Progenitor cell of endocrine pancreas (in vitro differentiated cells): Measurements from ENCODE around the gene TBC1D1. TPM values are rescaled to one million over a fixed set of nuclear protein-coding genes. Genes with fewer than 3 reads are reported as not detected.

Experiments
- DNase-seq: peaks from one replicate; pipeline ENCODE4 v3.0.0; 2021; ENCODE audit warnings: low spot score; ENCODE audit not compliant: unreplicated experiment
- H3K27ac Mint-ChIP-seq: 2 replicates; pipeline ENCODE4 v1.8.0; 2021; ENCODE audit warnings: mild to moderate bottlenecking, moderate library complexity, mixed read lengths
- H3K27me3 Mint-ChIP-seq: 2 replicates; pipeline ENCODE4 v1.8.0; 2021; ENCODE audit warnings: mixed read lengths
- H3K36me3 Mint-ChIP-seq: 2 replicates; pipeline ENCODE4 v1.8.0; 2022; ENCODE audit warnings: mixed read lengths; ENCODE audit not compliant: insufficient read depth
- H3K4me1 Mint-ChIP-seq: 2 replicates; pipeline ENCODE4 v1.8.0; 2021; ENCODE audit warnings: low read depth, mixed read lengths
- H3K4me3 Mint-ChIP-seq: 2 replicates; pipeline ENCODE4 v1.8.0; 2021; ENCODE audit warnings: low read depth, mild to moderate bottlenecking, moderate library complexity, mixed read lengths
- H3K9me3 Mint-ChIP-seq: 2 replicates; pipeline ENCODE4 v1.8.0; 2021; ENCODE audit warnings: low read depth, mixed read lengths
- CTCF ChIP-seq: fragments of 200-600 bp; sonication (generic); IDR thresholded peaks from one replicate; pipeline ENCODE4 v1.5.0; 2021; ENCODE audit warnings: antibody characterized with exemption, mild to moderate bottlenecking; ENCODE audit not compliant: unreplicated experiment
- total RNA-seq: library from RNA; stranded (reverse); gene quantifications from 2 replicates; pipeline ENCODE4 v1.2.1, GENCODE V29; 2021

TBC1D1 gene
- total RNA-seq, 1 donor from 2014 or later, result 138 TPM

- H3K36me3 Mint-ChIP-seq, result no peaks in the 10 kb centered on the region
- no peak overlapping the region for H3K27ac Mint-ChIP-seq
- H3K4me3 Mint-ChIP-seq, result no peak overlapping the region
- TF ChIP-seq CTCF, result no peak
- H3K9me3 Mint-ChIP-seq, result no peaks in the 10 kb centered on the region
- no peaks in the 10 kb centered on the region for H3K27me3 Mint-ChIP-seq
- peaks cover 34% of the 10 kb centered on the region for H3K4me1 Mint-ChIP-seq
- no peak for DNase-seq
These were observed 109.1 kb downstream of the TBC1D1 start for GRCh38 chr4:37999965-38000364.

- Mint-ChIP-seq H3K4me1 (peaks cover 30% of the 10 kb centered on the region), H3K27ac (no peak overlapping the region), H3K4me3 (no peak overlapping the region), H3K36me3 (no peaks in the 10 kb centered on the region), H3K27me3 (no peaks in the 10 kb centered on the region), H3K9me3 (no peaks in the 10 kb centered on the region)
- TF ChIP-seq CTCF, result no peak
- DNase-seq, result no peak
These were observed 111.0 kb downstream of the TBC1D1 start for GRCh38 chr4:38001927-38002326.

GRCh38 chr4:38002451-38003071 lies 111.7 kb downstream of the TBC1D1 start:
- H3K36me3 Mint-ChIP-seq, result no peaks in the 10 kb centered on the region
- H3K27me3 Mint-ChIP-seq, result no peaks in the 10 kb centered on the region
- TF ChIP-seq CTCF, result no peak
- H3K27ac Mint-ChIP-seq, result no peak overlapping the region
- DNase-seq, result no peak
- no peaks in the 10 kb centered on the region for H3K9me3 Mint-ChIP-seq
- peaks cover 30% of the 10 kb centered on the region for H3K4me1 Mint-ChIP-seq
- no peak overlapping the region for H3K4me3 Mint-ChIP-seq

- DNase-seq, result no peak
- Mint-ChIP-seq H3K4me3 (no peak overlapping the region), H3K4me1 (peaks cover 29% of the 10 kb centered on the region), H3K9me3 (no peaks in the 10 kb centered on the region), H3K27ac (no peak overlapping the region), H3K36me3 (no peaks in the 10 kb centered on the region), H3K27me3 (no peaks in the 10 kb centered on the region)
- no peak for TF ChIP-seq CTCF
These were observed 112.2 kb downstream of the TBC1D1 start for GRCh38 chr4:38003102-38003501.

GRCh38 chr4:38003628-38004027 lies 112.7 kb downstream of the TBC1D1 start:
- no peak for DNase-seq
- no peak overlapping the region for H3K27ac Mint-ChIP-seq
- no peaks in the 10 kb centered on the region for H3K27me3 Mint-ChIP-seq
- no peaks in the 10 kb centered on the region for H3K9me3 Mint-ChIP-seq
- no peak overlapping the region for H3K4me3 Mint-ChIP-seq
- peaks cover 31% of the 10 kb centered on the region for H3K4me1 Mint-ChIP-seq
- no peaks in the 10 kb centered on the region for H3K36me3 Mint-ChIP-seq
- no peak for TF ChIP-seq CTCF
